Smooth muscle cell (in vitro differentiated cells): Measurements from ENCODE around the gene TMEM196. TPM values are rescaled to one million over a fixed set of nuclear protein-coding genes. Genes with fewer than 3 reads are reported as not detected.

Experiments used
- DNase-seq: peaks from one replicate; lab custom pipeline; 2025; ENCODE audit not compliant: unreplicated experiment; lab: John Stamatoyannopoulos, UW
- H2AFZ ChIP-seq: fragments of 200-600 bp; sonication (generic); 2 replicates; pipeline ENCODE4 v1.6.0; 2016; ENCODE audit warnings: antibody characterized with exemption, low read depth, mild to moderate bottlenecking
- H3F3A ChIP-seq: fragments of 200-600 bp; sonication (generic); 2 replicates; pipeline ENCODE4 v1.6.0; 2017; ENCODE audit warnings: antibody characterized with exemption, low read depth
- H3K27ac ChIP-seq: fragments of 200-600 bp; sonication (generic); 2 replicates; pipeline ENCODE4 v1.5.1; 2016; ENCODE audit warnings: low read depth, mild to moderate bottlenecking
- H3K27me3 ChIP-seq: fragments of 200-600 bp; sonication (generic); 2 replicates; pipeline ENCODE4 v1.6.1; 2016; ENCODE audit warnings: low read depth, mild to moderate bottlenecking
- H3K36me3 ChIP-seq: fragments of 200-600 bp; sonication (generic); 2 replicates; pipeline ENCODE4 v1.5.1; 2016; ENCODE audit warnings: low read depth
- H3K4me1 ChIP-seq: fragments of 200-600 bp; sonication (generic); 2 replicates; pipeline ENCODE4 v1.5.1; 2016; ENCODE audit warnings: low read depth
- H3K4me2 ChIP-seq: fragments of 200-600 bp; sonication (generic); 2 replicates; pipeline ENCODE4 v1.6.0; 2016; ENCODE audit warnings: mild to moderate bottlenecking
- H3K4me3 ChIP-seq: fragments of 200-600 bp; sonication (generic); 2 replicates; pipeline ENCODE4 v1.5.1; 2016; ENCODE audit warnings: mild to moderate bottlenecking
- H3K79me2 ChIP-seq: fragments of 200-600 bp; sonication (generic); 2 replicates; pipeline ENCODE4 v1.6.0; 2016; ENCODE audit warnings: low read depth, mild to moderate bottlenecking
- H3K9ac ChIP-seq: fragments of 200-600 bp; sonication (generic); 2 replicates; pipeline ENCODE4 v1.6.0; 2016; ENCODE audit warnings: low read depth
- H3K9me3 ChIP-seq: fragments of 200-600 bp; sonication (generic); replicated peaks from 2 replicates; pipeline ENCODE4 v1.5.1; 2016; ENCODE audit warnings: low read depth
- H4K20me1 ChIP-seq: fragments of 200-600 bp; sonication (generic); 2 replicates; pipeline ENCODE4 v1.6.0; 2016; ENCODE audit warnings: low read depth
- CTCF ChIP-seq: fragments of 200-600 bp; sonication (generic); IDR thresholded peaks from 2 replicates; pipeline ENCODE4 v1.5.1; 2017; ENCODE audit warnings: borderline replicate concordance, mild to moderate bottlenecking, antibody characterized with exemption; ENCODE audit not compliant: insufficient read depth, poor library complexity, severe bottlenecking
- WGBS: methylation state at CpG from one replicate; pipeline ENCODE4 v1.1.7; 2016; ENCODE audit warnings: low lambda C conversion rate; 5-methylcytosine and 5-hydroxymethylcytosine counted together
- polyA plus RNA-seq: library from polyadenylated mRNA; unstranded; fragments of >200 nt; fragmentation: Nextera tagmentation; extraction: Ambion mirVana; gene quantifications from 2 replicates; pipeline ENCODE4 v1.2.1, GENCODE V29; 2016
- total RNA-seq: library from RNA; depleted of rRNA; stranded (reverse); fragments of >200 nt; gene quantifications from 2 replicates; pipeline ENCODE4 v1.2.3, GENCODE V29; 2014

TMEM196 gene
- total and polyA plus RNA-seq, 2 experiments from 2014 or later, result not detected

DNA sequence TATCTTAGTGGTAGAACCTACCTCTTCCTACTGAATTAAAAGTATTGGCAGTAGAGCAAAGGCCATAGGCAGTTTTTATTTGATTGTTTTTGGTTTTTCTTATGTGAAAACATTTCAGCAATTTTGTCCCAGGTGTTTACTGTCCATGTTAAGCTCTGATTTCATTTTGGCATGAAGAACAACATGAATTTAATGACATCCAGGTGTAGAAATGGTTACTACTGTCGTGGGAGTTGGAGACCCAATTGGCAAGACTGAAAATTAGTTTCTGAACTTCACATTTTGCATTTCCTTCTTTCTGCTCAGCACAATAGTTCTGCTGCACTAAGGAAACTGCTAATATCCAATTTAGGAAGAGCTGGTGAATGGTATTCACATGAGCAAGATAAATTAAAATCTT lies 38.0 kb upstream of the TMEM196 start:
- Histone ChIP-seq H3F3A (no peaks in the 10 kb centered on the region), H3K9ac (no peak overlapping the region), H3K27ac (no peak overlapping the region), H3K36me3 (no peaks in the 10 kb centered on the region), H3K27me3 (no peaks in the 10 kb centered on the region), H3K4me2 (no peak overlapping the region), H3K4me1 (no peaks in the 10 kb centered on the region), H3K4me3 (no peak overlapping the region), H2AFZ (no peak overlapping the region), H4K20me1 (no peaks in the 10 kb centered on the region), H3K79me2 (no peaks in the 10 kb centered on the region), H3K9me3 (no peaks in the 10 kb centered on the region)
- WGBS, result 79% methylated on average over 1 of the region's 1 CpG
- DNase-seq, result no peak
- TF ChIP-seq CTCF, result no peak

DNA sequence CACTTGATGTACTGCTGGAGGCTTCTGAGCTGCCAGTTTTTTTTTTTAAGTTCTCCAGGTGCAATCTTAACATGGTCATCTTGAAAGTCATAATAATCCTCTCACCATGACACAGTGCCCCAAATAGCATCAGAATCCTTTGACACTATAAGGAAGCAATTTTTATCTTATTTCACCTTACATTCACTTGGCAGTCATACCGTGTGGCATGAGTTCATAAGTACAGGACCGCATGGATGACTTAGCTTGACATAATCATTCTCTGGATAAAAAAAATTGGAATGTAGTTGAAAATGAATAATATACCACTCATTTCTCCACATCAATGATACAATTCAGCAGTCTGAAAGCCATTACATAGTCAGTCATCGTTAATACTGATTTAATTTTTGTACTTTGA lies 25.6 kb upstream of the TMEM196 start:
- Histone ChIP-seq H3K36me3 (no peaks in the 10 kb centered on the region), H3K27ac (no peak overlapping the region), H2AFZ (no peak overlapping the region), H3K4me1 (no peaks in the 10 kb centered on the region), H3K9me3 (no peaks in the 10 kb centered on the region), H3K4me2 (no peak overlapping the region), H3K4me3 (no peak overlapping the region), H3F3A (no peaks in the 10 kb centered on the region), H3K79me2 (no peaks in the 10 kb centered on the region), H3K9ac (no peak overlapping the region), H3K27me3 (no peaks in the 10 kb centered on the region), H4K20me1 (no peaks in the 10 kb centered on the region)
- DNase-seq, result no peak
- TF ChIP-seq CTCF, result no peak
- WGBS, result 64% methylated on average over 3 of the region's 3 CpGs

DNA sequence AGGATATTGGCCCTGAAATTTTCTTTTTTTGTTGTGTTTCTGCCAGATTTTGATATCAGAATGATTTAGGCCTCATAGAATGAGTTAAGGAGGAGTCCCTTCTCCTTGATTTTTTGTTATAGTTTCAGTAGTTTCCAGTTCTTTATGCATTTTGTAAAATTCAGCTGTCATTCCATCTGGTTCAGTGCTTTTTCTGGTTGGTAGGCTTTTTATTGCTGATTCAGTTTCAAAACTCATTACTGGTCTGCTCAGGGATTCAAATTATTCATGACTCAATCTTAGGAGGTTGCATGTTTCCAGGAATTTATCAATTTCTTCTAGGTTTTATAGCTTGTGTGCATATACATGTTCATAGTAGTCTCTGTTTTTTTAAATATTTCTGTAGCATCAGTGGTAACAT lies 10.1 kb upstream of the TMEM196 start:
- Histone ChIP-seq H3K9me3 (no peaks in the 10 kb centered on the region), H3K4me2 (no peak overlapping the region), H3F3A (no peaks in the 10 kb centered on the region), H3K36me3 (no peaks in the 10 kb centered on the region), H3K9ac (no peak overlapping the region), H3K79me2 (no peaks in the 10 kb centered on the region), H3K4me1 (no peaks in the 10 kb centered on the region), H3K4me3 (no peak overlapping the region), H3K27ac (no peak overlapping the region), H4K20me1 (no peaks in the 10 kb centered on the region), H3K27me3 (no peaks in the 10 kb centered on the region), H2AFZ (no peak overlapping the region)
- DNase-seq, result no peak
- TF ChIP-seq CTCF, result no peak

DNA sequence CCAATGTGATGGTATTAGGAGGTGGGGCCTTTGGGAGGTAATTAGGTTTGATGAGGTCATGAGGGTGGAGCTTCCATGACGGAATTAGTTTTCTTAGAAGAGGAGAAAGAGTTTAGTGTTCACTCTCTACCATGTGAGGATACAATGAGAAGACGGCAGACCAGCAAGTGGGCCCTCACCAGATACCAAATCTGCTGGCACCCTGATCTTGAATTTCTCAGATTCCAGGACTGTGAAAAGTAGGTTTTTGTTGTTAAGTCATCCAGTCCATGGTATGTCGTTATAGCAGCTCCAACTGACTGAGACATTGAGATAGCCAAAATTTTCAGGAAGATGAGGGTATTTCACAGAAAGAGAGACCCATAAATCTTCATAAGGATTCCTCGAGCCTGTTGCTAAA lies 3.6 kb upstream of the TMEM196 start:
- Histone ChIP-seq H4K20me1 (no peaks in the 10 kb centered on the region), H3K27ac (no peak overlapping the region)

More for the DNA sequence above, 3.6 kb upstream of the TMEM196 start:
- H3K9ac ChIP-seq, result no peak overlapping the region
- no peaks in the 10 kb centered on the region for H3F3A ChIP-seq
- H3K4me2 ChIP-seq, result no peak overlapping the region
- 77% methylated on average over 4 of the region's 4 CpGs for WGBS
- no peaks in the 10 kb centered on the region for H3K36me3 ChIP-seq
- H2AFZ ChIP-seq, result no peak overlapping the region
- no peak overlapping the region for H3K4me3 ChIP-seq
- no peaks in the 10 kb centered on the region for H3K9me3 ChIP-seq
- TF ChIP-seq CTCF, result no peak
- H3K4me1 ChIP-seq, result no peaks in the 10 kb centered on the region
- H3K79me2 ChIP-seq, result no peaks in the 10 kb centered on the region
- peaks cover 31% of the 10 kb centered on the region for H3K27me3 ChIP-seq
- no peak for DNase-seq
